Lung microvascular endothelial cell (primary cell): ENCODE measurements around the gene CCDC74A. TPM values are rescaled to one million over a fixed set of nuclear protein-coding genes. Genes with fewer than 3 reads are reported as not detected.
"Not testable (repeated sequence)": the region's sequence is repeated elsewhere in the genome, so short reads cannot be mapped to it uniquely, and the experiment has no call there.

Experiments
- DNase-seq, 2 donors: peaks; one replicate each; pipeline versions ENCODE4 v3.0.0 to v3.0.0-alpha.2; 2010; ENCODE audit warnings: low read depth in 2 of 2
- total RNA-seq: library from RNA; depleted of rRNA; stranded (reverse); fragments of >200 nt; gene quantifications from 2 replicates; pipeline ENCODE4 v1.2.1, GENCODE V29; 2014

Gene CCDC74A
- total RNA-seq, 1 donor from 2014 or later: 5.6 TPM

- not testable (repeated sequence) for DNase-seq
Observed at GRCh38 chr2:131528981-131529863, 1.5 kb downstream of the CCDC74A start.

DNA sequence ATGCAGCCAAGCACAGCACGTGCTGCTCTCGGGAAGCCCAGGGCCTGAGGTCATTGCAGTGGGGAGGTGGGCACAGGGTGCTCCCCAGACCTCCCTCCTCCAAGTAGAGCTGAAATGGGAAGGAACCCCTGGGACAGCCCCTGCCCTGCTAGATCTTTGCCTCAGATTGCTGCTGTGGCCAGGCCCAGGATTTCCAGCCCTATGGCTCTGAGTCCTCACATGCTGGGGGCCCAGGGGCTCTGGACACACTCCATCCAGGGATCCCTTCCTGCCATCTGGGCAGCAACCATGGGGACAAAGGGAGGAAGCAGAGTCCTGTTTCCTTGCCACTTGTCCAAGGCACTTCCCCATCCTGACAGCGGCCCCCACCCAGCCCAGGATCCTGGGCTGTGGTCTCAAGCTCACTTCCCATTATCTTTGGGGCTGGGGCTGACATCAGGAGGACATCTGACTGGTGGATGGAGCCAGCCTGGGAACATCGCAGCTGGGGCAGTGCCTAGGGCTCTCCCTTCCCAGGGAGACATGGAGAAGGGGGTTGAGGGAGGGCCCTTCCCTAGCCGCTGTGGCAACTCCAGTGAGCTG, 2.3 kb downstream of the CCDC74A start:
- not testable (repeated sequence) for DNase-seq

- DNase-seq: not testable (repeated sequence)
Observed at GRCh38 chr2:131530626-131531344, 3.1 kb downstream of the CCDC74A start.

- not testable (repeated sequence) for DNase-seq
Observed at GRCh38 chr2:131531547-131532185, 4.0 kb downstream of the CCDC74A start.

DNA sequence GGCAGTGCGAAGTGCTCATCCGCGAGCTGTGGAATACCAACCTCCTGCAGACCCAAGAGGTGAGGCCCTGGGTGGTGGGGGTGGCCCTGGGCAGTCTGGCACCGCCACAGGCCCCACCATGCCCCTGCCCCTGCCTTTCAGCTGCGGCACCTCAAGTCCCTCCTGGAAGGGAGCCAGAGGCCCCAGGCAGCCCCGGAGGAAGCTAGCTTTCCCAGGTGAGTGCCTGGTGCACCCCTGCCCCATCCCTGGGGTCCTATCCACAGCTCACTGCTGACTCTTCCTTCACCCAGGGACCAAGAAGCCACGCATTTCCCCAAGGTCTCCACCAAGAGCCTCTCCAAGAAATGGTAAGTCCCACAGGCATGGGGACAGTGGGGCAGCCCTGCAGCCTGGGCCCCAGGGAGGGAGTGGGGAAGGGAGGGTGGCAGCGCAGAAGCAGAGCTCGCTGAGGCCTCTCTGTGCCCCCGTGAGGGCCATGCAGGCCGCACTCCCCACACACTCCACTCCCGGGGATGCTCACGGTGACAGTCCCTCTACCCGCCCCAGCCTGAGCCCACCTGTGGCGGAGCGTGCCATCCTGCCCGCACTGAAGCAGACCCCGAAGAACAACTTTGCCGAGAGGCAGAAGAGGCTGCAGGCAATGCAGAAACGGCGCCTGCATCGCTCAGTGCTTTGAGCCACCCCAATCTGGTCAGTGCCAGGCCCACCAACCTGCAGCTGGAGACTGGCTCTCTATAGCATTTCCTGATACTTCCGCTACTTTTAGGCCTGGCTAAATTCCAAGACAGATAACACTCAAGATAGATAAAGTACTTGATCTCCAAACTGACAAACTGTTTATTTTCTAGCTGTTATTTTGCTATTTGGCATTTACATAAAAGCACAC, 5.3 kb downstream of the CCDC74A start:
- DNase-seq: not testable (repeated sequence)

DNA sequence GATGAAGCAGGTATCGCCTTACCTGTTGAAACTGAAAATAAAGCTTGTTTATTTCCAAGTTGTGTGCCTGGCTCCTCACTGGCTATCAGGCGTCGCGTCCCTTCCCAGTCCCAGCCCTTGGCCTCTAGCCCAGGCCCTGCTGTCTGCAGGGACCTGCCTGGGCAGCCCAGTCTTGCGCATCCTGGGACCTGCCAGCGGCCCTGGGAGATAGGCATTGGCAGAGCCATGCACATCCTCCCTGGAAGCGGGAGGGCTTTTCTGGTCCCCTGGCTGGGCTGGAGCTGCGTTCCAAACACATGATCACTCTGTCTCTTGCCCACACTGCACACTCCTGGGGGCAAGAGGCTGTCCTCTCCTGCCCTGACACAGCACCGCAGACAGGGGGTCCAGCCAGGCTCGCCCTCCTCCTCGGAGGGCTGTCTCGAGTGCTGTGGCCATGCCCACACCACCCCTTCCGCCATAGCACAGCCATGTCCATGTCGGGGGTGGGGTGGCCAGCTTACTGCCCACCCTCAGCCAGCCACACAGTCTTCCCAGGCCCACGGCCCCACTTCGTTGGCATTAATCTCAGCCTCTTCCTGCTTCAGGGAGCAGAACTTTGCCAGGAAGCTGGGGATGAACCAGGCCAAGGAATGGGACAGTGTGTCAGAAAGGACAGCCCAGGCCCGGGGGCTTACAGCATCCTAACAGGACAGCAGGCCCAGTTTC, 6.1 kb downstream of the CCDC74A start:
- DNase-seq: not testable (repeated sequence)

DNA sequence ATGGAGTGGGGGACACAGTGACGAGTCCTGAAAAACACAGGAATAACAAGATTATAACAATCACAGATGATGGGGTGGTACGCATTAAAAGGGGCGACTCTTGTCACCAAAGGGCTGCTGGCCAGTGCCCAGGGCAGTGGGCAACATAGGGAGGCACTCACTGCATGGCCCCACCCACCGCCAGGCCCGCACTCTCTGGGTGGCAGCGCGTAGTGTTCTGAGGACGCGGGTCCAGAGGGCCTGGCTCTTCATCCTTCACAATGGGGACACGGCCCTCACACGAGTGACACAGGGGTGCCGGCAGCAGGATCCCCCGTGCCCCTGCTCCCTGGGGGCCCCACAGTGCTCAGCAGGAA, 6.6 kb downstream of the CCDC74A start:
- not testable (repeated sequence) for DNase-seq

DNA sequence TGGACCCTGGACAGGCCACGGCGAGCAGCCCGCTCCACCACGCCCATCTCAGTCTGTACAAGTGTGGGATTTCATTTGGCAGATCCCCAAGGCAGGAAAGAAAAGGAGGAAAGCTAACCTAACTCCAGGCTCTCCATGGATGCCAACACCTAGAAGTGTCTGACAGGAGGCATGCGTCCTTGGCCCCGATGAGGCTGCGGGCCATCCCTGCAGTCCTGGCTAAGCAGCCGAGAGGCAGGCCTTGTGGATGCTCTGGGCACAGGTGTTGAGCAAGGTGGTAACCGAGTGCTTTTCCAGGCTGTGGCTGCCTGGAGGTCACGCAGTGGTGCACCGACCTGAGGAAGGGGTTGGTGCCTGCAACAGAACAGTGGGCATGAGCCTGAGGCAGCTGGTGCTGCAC, 7.3 kb downstream of the CCDC74A start:
- DNase-seq: not testable (repeated sequence)

DNA sequence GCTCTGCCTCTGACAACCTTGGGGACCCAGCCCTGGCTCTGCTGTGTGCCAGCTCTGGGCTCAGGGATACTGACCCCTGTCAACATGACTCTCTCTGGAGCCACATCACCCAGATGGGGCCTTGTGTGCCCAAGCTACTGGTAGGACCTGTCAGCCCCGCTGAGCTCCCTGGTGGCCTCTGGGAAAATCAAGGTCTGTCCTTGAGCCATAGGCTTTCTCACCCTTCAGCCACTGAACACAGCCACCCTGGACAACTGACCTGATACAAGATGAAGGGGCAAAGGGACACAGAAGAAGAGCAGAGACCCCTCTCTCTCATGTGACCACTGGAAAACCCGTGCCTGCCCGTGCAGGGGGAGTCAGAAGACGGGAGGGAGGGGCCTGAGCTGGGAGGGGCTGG, 7.8 kb downstream of the CCDC74A start:
- no peak for DNase-seq

DNA sequence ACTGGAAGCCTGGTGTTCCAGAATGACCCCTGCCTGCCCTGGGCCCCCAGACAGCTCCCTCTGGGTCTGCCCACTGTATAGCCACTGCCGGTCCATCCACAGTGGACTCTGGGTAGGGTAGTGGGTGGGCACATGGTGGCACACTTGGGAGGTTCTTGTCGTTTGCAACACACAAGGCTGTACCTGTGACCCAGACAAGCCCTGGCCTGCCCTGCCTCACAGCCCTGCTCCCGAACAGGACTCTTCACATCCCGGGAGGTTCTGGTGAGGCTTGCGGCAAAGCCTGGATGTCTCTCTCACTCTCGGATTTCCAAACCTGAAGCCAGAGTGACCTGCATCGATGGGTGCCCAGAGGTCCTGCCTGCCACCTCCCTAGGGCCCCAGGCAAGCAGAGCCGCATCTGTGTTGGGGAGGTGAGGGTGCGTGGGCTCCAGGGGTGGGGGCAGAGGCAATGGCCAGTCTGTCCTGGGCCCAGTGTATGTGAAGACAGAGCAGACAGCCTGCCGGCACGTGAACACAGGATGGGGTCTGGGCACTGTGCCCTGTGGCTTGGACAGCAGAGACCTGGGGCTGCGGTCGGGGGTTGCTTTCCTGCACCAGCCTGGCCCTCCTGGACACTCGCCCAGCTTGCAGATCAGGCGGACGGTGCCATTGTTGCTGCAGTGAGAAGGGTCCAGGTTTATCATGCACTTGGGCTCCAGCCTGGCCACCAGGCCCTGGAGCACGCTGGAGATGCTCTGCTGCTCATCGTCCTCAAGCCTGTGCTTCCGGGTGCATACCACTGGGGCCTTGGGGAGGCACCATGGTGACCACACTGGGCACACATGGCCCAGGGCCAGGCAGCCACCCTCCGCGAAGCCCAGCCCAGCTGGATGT, 8.5 kb downstream of the CCDC74A start:
- not testable (repeated sequence) for DNase-seq

GRCh38 chr2:131536841-131537240, 9.2 kb downstream of the CCDC74A start:
- not testable (repeated sequence) for DNase-seq

DNA sequence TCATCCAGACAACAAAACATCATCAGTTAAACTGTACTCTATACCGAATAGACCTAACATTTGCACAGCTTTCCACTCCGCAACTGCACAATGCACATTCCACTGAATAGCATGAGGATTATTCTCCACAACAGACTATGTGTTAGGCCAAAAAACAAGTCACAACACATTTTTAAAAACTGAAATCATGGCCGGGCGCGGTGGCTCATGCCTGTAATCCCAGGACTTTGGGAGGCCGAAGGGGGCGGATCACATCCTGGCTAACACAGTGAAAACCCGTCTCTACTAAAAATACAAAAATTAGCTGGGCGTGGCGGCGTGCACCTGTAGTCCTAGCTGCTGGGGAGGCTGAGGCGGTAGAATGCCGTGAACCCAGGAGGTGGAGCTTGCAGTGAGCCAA, 11.2 kb downstream of the CCDC74A start:
- DNase-seq: not testable (repeated sequence)

DNA sequence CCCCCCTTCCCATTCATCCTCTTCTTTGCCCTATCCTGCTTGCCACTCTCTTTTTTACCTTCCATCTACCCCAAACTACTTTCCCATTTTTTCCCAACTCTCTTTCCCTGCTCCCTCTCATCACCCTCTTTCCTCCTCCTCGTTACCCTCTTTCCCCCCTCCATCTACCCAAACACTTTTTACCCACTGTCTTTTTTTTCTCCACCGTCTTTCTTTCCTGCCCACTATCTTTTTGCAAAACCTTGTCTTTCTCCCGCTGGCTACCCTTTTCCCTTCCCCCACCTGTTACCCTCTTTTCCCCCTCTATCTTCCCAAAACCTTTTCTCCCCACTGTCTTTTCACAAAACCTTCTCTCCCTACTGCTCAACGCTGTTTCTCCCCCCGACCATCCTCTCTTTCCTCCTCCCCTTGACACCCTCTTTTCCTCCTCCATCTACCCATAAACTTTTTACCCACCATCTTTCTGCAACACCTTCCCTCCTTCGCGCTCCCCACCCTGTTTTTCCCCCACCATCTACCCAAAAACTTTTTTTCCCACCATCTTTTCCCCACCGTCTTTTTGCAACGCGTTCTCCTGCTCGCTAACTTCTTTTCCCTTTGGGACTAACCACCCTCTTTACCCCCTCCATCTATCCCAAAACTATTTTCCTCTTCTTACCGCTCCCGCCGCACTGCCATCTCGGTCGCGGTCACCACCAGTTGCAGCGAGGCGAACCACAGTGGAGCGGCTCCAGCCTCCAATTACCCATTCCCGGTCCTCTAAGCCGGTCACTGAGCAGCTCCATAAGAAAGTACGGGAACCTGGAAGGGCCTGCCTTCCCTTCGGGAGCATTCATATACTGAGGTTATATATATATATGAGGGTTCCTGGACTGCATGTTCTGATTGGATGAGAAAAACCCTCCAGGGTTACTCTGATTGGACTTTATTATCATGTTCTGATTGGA, 15.0 kb downstream of the CCDC74A start:
- DNase-seq: no peak

DNA sequence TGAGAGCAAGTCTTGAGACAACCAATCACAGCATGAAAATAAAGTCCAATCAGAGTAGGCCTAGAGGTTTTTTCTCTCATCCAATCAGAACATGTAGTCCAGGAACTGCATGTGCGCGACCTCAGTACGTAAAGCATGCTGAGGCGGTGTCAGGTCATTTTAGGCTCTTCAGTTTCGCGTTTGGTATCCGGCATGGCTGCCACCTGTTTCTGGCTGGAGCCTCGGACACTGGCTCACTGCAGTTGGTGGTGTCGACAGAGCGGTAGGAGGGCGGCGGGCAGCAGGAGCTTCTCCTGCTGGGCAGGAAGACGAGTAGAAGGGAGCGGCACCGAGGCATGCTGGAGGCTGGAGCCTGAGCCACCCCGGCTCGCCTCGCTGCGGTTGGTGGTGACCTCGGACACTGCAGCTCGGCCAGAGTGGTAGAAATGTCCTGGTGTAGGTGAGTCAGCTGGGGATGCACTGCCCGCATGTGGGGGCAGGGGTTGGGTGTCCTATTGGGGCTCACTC, 15.8 kb downstream of the CCDC74A start:
- DNase-seq: no peak

GRCh38 chr2:131544006-131544812, 16.5 kb downstream of the CCDC74A start:
- DNase-seq: not testable (repeated sequence)

DNA sequence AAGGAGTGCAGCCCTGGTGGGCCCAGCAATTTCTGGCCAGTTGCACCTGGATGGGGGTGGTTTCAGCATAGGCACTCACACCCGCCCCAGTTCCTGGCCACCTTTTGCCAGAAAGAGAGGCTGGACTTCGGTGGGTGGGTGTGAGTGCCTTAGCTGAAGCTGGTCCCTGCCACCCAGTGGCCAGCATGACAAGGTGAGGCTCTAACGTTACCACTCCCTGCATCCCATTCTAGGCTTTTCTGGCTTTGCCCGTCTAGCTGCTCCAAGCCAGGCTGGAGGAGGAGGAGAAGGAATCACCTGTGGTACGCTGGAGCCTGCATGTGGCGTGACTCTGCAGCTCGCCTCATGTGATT, 17.1 kb downstream of the CCDC74A start:
- not testable (repeated sequence) for DNase-seq

DNA sequence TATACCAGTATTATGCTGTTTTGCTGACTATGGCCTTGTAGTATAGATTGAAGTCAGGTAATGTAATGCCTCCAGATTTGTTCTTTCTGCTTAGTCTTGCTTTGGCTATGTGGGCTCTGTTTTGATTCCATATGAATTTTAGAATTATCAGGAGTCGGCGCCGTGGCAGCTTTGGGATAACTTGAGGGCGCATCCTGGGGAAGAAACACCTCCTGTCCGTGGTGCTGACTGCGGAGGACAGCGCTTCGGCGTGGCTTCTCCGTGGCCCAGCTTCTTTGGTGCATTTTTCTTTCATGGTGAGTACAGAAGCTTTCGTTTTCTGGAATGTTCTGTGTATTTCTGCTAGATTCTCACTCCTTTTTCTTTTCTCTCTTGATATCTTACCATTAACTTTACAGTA, 25.2 kb downstream of the CCDC74A start:
- DNase-seq: no peak
